Measurements from ENCODE around the gene LFNG. TPM values are rescaled to one million over a fixed set of nuclear protein-coding genes. Genes with fewer than 3 reads are reported as not detected.

The LFNG gene
- total and polyA plus RNA-seq, 2 experiments from 2014 or later = 0.45 to 1.3 TPM

GRCh38 chr7:2521952-2522591, 2.5 kb downstream of the LFNG start:
- DNase-seq (ENCODE audit: low read depth in 1 of 2, low spot score in 1 of 2) = peak in 1 of 2 donors; percentile 39

GRCh38 chr7:2522780-2523433, 3.3 kb downstream of the LFNG start:
- no peaks in the 10 kb centered on the region for H3K4me1 ChIP-seq (ENCODE audit: low read depth)

More at GRCh38 chr7:2521952-2522591, 2.5 kb downstream of the LFNG start:
- Histone ChIP-seq H3K9me3 (ENCODE audit: low read depth) (no peaks in the 10 kb centered on the region), H3K4me1 (ENCODE audit: low read depth) (no peaks in the 10 kb centered on the region), H3K27ac (no peak overlapping the region), H3K27me3 (peaks cover 35% of the 10 kb centered on the region), H3K36me3 (no peaks in the 10 kb centered on the region), H3K4me3 (no peak overlapping the region)
- TF ChIP-seq CTCF (IDR thresholded peaks at IDR 0.05; ENCODE audit: low read depth, low read length) = no peak

GRCh38 chr7:2523461-2523936, 3.9 kb downstream of the LFNG start:
- no peaks in the 10 kb centered on the region for H3K9me3 ChIP-seq (ENCODE audit: low read depth)
- no peak overlapping the region for H3K27ac ChIP-seq
- H3K4me3 ChIP-seq = no peak overlapping the region
- no peaks in the 10 kb centered on the region for H3K36me3 ChIP-seq
- peaks cover 27% of the 10 kb centered on the region for H3K27me3 ChIP-seq
- no peak for DNase-seq (ENCODE audit: low read depth in 1 of 2, low spot score in 1 of 2)
- peaks cover 4% of the 10 kb centered on the region for H3K4me1 ChIP-seq (ENCODE audit: low read depth)
- no peak for TF ChIP-seq CTCF (IDR thresholded peaks at IDR 0.05; ENCODE audit: low read depth, low read length)

More at GRCh38 chr7:2522780-2523433, 3.3 kb downstream of the LFNG start:
- Histone ChIP-seq H3K36me3 (no peaks in the 10 kb centered on the region), H3K4me3 (no peak overlapping the region), H3K9me3 (ENCODE audit: low read depth) (no peaks in the 10 kb centered on the region), H3K27me3 (peaks cover 33% of the 10 kb centered on the region), H3K27ac (no peak overlapping the region)
- peak in 1 of 2 donors; percentile 72 for DNase-seq (ENCODE audit: low read depth in 1 of 2, low spot score in 1 of 2)
- TF ChIP-seq CTCF (IDR thresholded peaks at IDR 0.05; ENCODE audit: low read depth, low read length) = no peak

- Histone ChIP-seq H3K36me3 (no peaks in the 10 kb centered on the region), H3K27ac (no peak overlapping the region)
Measured at GRCh38 chr7:2523941-2524807, 4.6 kb downstream of the LFNG start.

More at GRCh38 chr7:2523941-2524807, 4.6 kb downstream of the LFNG start:
- TF ChIP-seq CTCF (IDR thresholded peaks at IDR 0.05; ENCODE audit: low read depth, low read length) = no peak
- Histone ChIP-seq H3K9me3 (ENCODE audit: low read depth) (no peaks in the 10 kb centered on the region), H3K4me1 (ENCODE audit: low read depth) (peaks cover 4% of the 10 kb centered on the region), H3K27me3 (peaks cover 20% of the 10 kb centered on the region), H3K4me3 (no peak overlapping the region)
- DNase-seq (ENCODE audit: low read depth in 1 of 2, low spot score in 1 of 2) = peak in 1 of 2 donors; percentile 58
